DMS114 treated with DMSO at 0.1 percent for 48 hours (cell line): ENCODE measurements around the gene ADARB2.

Experiments
- DNase-seq: peaks from one replicate; lab custom pipeline; 2025; ENCODE audit not compliant: unreplicated experiment; lab: John Stamatoyannopoulos, UW

Gene ADARB2

DNA sequence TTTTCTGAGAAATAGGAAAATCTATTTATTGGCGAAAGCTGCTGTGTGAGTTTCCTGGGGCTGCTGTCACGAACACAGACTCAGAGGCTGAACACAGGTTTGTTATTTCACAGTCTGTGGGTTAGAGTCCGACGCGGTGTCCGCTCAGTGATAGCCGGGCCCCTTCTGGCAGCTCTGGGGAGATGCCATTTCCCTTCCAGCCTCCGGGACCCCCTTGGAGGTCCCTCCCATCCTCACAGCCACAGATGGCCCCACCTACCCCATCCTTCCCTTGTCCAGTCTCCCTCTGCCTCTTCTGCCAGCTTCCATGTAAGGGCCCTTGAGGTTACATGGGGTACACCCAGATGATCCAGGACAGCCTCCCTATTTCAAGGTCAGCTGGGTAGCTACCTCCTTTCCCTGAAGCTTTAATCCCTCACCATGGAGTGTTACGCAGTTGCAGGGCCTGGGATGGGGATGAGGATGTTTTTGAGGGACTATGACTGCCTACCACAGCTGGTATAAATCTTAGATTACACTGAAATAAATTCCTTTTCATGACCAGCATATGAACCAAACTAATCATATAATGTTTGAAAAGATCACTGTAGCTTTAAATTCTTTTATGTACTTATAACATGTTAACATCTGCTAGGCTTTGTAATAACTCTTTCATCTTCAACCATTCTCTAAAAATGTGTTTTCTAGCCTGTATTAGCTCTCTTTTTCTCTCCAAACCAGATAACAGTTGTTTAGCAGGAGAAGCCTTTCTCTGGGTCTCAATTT lies 582.6 kb downstream of the ADARB2 start:
- DNase-seq: no peak

DNA sequence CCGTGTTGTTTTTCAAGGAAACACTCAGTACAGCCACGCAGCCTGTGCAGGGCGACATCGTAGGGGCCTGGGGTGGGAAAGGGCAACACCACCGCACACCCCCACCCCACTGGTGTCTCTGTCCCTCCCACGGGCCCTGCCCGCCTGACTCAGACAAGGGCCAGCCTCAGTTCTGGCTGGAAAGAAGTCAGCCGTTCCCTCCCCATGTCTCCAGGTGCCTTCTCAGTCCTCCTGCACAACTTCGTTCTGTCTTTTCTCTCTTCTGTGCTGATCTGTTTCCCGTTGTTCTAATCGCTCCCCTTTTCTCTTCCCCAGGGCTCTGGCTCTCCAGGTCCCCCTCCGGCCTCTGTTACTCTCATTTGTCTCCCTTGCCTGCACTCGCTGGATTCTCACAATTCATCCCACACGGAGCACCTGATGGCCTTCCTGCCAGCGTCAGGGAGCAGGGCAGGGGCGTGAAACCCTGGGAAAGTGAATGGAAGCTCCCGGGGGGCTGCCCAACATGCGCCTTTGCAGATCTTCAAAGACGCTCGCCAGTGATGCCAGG lies 583.4 kb downstream of the ADARB2 start:
- no peak for DNase-seq

DNA sequence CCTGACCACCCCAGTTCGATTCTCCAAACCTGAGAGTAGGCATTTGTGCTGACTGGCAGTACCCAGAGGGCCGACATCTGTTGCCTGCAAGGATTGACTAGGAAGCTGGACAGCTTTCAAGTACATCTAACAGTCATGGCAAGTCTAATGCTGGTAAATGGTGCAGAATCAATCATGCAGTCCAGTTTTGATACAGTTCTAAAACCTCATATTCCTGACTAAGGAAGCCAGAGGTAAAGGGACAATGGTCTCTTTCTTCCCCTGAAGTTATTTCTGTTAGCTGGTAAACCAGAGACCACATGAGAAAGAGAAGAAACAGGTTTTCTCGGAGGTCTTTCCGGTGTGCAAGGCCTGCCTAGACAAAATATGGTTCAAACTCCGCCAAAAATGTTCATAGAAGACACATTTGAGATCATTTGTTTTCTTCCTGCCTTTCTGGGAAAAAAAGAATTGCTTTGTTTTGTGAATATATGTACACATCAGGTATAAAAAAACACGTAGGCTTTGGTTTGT lies 584.0 kb downstream of the ADARB2 start:
- DNase-seq: no peak

DNA sequence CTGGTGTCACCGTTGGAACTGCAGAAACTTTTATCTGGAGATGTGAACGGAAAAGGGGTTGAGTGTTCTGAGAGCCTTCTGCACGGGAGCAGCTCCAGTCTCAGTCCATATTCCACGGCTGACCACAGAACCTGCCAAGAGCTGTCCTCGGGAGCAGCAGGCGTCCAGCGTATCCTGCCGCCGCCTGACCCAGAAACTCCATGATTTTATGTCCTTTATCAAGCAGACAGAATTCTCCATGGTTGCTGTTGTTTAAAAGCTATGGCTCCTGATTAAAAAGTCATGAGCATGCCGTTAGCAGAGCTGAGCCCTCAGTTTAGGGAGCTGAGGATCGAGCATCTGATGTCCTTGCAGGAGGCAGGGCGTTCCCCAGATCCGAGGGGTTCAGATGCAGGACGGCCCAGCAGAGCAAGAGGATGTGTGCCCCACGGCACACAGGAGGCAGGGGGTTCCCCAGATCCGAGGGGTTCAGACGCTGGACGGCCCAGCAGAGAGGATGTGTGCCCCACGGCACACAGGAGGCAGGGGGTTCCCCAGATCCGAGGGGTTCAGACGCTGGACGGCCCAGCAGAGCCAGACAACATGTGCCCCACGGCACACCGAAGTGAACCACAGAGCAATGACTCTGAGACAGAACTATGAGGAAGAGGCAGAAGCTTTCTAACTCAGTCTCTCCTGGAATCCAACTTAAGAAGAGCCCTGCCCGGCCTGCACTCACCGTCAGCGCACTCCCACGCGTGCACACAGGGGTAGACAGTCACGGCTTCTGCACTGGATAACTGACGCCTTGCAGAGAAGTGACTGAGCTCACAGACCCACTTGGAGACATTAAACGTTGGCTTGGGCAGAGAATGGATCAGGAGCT lies 584.7 kb downstream of the ADARB2 start:
- DNase-seq: no peak

DNA sequence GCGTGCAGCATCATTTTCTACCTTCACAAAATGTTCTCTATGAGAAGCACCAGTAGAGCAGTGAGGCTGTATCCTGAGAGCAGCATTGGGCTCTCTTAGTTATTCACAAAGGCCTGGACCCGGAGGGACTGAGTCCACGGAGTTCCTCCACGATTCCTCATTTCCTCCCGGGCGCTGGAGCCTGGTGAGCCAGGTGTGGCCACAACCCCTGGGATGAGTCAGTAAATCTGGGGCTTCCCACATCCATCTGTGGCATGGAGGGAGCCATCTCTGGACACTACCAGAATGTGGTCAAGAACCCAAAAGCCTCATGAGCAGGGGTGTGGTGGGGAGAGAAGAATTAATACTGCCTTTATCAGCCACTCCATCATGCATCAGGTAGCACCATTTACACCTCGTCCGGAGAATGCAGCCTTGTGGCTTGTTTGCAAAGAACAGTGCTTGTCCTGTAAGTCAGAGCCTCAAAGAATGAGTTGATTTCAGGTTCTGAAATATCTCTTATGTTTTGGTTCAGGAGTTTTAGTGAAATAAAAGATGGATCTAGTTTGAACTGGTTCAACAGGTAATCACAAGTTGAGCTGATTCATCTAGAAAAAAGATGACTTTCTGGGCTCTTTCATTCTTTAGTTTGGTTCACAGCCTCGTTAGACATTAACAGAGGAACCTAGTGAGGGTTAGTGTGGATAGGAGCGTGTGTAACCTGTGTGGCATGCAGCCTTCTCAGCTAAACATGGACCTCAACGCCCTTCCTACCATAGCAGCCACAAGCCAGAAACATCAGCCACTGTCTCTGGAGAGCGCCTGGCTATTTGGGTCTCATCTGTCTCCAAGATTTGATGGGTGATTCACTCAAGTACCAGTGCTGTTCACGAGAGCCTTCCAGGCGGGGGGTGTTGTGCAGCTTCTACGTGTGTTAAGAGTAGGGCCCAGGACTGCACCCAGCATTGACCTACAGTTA lies 586.0 kb downstream of the ADARB2 start:
- DNase-seq: no peak

DNA sequence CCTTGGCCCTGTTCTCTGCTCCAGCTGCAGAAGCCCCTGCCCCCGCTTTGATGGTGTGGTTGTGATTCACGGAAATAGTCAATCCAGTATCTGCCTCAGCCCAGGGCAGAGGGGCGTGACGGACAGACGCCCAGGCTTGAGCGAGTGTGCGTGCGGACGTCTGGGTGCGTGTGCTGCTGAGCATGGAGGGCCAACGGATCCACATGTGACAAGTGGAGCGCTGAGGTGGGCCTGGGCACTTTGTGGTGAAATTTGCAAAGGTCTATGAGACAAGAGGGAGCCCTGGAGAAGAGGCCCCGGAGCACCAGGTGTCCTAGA lies 586.7 kb downstream of the ADARB2 start:
- no peak for DNase-seq

DNA sequence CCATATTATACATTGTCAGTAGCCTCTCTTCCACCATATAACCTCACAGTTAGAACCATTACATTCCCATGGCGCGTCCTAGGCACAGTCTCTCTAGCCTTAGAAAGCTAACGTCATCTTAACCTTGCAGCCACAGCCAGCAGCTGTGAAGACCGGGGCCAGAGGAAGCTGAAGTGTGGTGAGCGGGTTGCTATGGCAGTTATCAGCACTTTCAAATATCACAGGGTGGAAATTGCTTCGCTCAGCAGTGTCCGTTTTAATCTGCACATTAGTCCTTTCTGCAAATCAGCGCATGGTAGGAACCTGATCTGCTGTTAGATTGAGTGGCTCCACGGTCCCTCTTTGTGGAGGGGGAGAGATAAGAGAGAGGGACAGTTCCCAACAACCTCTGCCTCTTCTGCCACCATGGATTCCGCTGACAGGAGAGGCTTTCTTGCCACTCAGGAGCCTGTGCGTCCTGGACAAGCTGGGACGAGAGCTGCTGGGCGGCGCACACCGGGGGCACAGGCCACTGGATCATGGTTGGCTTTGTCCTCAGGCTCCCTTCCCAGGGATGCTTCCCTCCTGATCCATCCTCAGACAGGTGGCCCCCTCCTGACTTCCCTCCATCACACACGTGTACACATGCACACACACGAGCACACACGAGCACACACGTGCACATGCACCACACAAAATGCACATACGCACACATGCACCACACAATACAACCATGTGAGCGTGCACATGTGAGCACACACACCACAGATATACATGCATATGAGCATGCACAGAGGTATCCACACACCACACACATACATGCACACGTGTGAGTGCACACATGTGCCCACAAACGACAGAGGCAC lies 587.3 kb downstream of the ADARB2 start:
- no peak for DNase-seq

DNA sequence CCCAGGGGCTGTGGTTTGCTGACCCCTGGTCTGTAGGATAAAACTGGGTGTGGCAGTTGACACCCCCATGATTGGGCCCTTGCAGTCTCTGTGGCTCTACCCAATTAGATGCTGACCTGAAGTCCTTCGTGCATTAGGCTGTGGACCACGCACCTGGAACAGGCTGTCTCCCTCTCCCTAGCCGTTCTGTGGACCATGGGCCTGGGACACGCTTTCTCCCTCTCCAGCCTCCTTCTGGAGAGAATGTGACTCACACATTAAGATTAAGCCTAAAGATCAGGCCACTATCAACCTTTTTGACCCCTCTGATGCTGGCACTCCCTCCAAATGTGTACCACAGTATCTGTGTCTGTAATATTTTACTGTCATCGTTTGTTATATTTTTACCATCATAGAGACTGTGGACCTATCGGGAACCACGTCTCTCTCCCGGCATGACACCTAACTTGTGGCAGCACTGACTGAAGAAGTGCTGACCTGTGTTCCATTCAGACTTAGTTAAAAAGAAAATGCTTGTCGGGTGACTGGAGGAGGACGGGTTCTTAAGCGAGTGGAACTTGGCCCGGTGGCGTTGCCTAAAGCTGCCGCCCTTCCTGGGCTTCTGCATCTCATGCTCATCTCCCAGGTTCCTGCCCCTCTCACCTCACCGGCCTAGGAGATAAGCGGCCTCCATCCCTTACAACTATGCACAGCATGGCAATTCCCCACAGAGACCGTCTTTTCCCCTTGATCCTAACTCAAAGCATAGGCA lies 588.3 kb downstream of the ADARB2 start:
- no peak for DNase-seq

DNA sequence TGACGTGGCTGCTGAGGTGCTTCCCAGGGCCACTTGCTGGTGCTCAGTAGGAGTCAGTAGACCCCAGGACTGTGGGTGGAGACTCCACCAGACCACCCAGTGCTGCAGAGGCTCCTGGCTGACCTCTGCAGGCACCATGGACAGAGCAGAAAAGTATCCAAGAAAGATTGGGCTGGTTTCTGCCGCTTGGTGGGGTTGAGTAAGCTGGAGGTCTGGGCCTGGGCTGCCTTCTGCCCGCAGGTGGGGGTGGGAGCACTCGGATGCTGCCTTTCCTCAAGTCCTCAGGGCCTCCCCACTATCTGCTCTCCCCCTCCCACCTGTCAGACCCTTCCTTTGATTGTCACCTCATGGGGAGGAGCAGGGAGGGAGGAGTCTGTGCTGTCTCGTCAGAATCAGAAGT lies 589.5 kb downstream of the ADARB2 start:
- DNase-seq: no peak

DNA sequence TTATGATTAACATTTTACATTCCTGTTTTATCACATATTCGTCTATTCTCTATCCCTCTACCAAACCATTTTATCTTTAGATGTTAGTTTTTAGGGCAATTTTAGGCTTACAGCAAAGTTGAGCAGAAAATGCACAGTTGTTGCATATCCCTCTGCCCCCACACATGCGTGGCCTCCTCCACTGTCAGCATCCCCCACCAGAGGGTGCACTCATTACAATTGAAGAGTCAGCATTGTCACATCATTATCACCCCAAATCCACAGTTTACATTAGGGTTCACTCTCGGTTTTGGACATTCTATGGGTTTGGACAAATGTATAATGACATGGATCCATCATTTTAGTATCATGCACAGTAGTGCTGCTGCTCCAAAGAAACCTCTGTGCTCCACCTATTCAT lies 594.7 kb downstream of the ADARB2 start:
- DNase-seq: no peak

DNA sequence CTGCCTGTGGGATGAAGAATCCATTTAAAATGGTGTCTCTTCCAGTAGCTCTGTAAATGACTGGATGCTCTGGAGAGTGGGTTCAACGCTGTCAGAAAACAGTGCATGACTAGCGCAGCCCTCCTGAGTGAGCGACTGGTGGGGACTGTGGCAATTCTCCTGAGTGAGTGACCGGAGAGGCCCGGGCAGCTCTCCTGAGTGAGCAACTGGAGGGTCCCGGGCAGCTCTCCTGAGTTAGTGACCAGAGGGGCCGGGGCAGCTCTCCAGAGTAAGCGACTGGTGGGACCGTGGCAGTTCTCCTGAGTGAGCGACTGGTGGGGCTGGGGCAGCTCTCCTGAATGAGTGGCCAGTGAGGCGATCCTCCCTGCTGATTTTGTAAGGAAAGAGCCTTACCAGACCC lies 595.6 kb downstream of the ADARB2 start:
- no peak for DNase-seq

DNA sequence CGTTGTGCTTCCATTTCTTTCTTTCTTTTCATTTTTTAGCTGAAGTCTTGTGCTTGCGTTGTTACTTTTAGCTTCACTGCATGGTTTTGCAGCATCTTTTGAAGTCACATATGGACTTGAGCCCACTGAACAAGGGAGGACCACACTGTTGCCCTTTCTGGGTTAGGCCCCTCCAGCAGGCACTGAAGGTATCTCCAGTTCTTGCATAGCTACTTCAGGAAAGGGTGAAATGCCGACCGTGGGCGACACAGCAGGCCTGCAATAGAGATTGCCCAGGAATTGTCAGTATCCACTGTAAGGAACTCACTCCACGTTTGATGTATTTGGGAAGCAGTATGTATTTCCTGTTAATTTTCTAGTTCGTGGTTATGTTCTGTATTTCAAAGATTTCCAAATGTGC lies 596.1 kb downstream of the ADARB2 start:
- no peak for DNase-seq

DNA sequence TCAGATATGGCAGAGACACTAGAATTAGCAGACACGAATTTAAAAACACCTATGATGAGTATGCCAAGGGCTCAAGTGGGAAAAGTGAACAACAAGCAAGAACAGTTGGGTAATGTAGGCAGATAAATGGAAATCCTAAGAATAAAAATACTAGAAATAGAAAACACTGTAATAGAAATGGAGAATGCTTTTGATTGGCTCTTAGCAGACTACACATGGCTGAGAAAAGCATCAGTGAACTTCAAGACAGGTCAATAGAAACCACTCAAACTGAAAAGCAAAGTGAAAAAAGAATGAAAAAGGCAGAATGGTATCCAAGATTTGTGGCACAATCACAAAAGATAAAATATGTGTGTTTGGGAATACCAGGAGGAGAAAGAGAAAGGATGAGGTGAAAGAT lies 598.8 kb downstream of the ADARB2 start:
- DNase-seq: no peak

DNA sequence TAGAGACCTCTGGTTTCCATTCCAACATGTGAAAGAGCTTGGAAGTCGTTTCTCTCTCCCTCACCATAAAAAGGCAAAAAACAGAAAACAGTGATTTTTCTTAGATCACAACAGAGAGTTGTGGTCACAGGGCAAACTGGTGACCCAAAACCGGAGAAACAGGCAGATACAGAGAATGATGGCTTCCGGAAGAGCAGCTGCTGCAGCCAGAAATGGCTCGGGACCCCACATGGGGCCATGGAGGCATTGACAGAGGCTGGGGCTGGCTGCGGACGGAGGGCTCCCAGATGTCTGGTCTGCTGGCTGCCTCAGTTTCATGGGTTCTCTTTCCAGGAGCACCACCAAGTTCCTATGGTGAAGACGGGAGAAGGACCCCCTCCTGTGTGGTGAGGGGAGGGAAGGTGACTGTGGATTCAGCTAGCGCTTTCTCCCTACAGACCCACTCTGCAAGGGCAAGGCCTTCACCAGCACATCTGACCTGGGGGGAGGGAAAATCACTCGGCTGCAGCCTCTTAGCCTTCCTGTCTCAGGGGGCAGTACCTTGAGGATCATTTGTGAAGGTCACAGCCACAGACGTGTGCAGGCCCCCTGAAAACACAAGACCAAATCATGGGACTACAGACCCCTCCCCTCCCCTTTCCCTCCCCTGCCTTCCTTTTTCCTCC lies 599.7 kb downstream of the ADARB2 start:
- no peak for DNase-seq

DNA sequence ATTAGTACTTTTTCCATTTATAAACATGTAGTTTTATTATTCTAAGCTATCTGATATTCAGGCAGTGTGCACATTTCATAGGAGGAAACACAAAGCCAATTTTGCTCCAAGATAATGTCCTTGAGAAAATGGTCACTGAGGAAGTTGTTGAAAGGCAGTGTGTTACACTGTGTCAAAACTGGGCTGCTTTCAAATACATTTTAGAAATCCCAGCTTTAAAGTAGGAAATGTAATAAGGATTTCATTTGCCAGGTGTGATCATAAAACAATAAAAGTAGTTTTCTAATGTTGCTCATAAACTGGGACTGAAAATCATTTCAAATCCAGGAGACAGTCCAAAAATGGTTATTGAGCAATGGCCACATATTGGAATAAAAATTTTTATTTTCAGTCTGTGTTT lies 601.1 kb downstream of the ADARB2 start:
- DNase-seq: no peak

DNA sequence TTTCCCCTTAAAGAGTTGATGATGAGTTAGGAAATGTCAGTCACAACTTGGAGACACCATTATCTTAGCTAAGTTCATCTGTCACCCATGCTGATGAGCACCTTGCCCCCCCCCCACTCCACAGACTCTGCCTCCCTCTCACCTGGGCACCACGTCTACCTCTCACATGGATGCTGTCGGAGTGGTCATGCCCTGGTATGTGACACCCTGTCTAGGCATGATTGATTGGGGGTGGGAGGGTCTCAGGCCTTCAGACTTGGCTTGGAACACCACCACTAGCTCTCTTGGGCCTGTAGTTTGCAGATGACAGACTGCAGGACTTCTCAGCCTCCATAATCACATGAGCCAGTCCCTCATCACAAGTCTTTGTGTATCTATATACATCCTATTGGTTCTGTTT lies 603.2 kb downstream of the ADARB2 start:
- DNase-seq: no peak

DNA sequence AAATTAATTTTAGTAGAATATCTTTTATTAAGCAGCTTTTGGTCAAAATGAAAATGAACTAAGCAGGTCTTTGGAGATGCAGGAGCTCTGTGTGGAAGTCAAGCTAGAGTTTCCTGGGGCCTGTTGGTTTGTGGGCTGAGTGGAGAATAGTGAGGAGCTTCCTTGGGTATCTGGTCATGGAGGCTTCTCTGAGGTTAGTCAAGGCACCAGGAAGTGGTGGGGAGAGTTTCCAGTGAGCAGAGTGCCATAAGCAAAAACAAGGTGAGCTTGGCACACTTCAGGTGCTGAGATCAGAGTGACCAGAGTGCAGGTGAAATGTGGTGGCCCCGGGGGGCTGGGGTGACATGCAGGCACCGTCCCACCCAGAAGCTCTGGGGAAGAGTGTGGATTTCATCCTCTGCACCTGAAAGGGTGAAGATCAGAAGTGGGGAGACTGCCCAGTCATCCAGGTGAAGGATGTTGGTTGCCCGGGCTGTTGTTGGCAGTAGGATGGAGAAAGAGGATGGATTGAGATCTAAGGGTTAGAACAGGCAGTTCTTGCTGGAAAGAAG lies 603.8 kb downstream of the ADARB2 start:
- no peak for DNase-seq

DNA sequence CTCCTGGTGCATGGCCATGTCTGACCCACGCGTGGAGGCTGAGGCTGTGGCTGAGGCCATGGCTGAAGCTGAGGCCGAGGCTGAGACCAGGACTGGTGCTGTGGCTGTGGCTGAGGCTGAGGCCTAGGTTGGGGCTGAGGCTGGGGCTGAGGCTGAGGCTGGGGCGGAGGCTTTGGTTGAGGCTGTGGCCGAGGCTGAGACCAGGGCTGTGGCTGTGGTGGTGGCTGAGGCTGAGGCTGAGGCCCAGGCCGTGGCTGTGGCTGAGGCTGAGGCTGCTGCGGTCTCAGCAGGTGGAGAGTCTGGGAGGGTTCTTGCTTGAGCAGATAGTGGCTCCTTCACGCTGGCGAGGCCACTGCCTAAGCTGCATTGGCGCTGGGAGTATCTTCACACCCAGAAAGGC lies 604.7 kb downstream of the ADARB2 start:
- no peak for DNase-seq
